K562 (cell line): ENCODE results near the gene ZNF699. TPM values are rescaled to one million over a fixed set of nuclear protein-coding genes. Genes with fewer than 3 reads are reported as not detected.

Experiments
- ATAC-seq: fragments of 200-7000 bp; cut with Tn5 transposase; 3 replicates; pipeline ENCODE4 v1.9.1; 2020; ENCODE audit warnings: moderate library complexity
- BruUV-seq: library from RNA; stranded (reverse); fragments of 400-500 nt; replicated peaks from 2 replicates; lab custom pipeline; 2021; lab: Mats Ljungman, UMichigan
- CTCF ChIA-PET: fragments of 300-600 bp; formaldehyde crosslinking; extraction: SDS; loops from one replicate; lab custom pipeline; 2021; ENCODE audit warnings: low intra/inter-chr PET ratio; lab: Yijun Ruan, JAX
- POLR2A ChIA-PET: fragments of 300-600, 350-650 bp; sonication (Branson Sonifier 250); formaldehyde crosslinking; extraction: SDS; loops from one replicate; lab custom pipeline; 2021; ENCODE audit warnings: antibody characterized with exemption, inconsistent platforms; lab: Yijun Ruan, JAX
- DNase-seq, 4 experiments: peaks; one replicate each; pipeline versions ENCODE4 v3.0.0 to v3.0.0-alpha.2; 2011 to 2018; ENCODE audit warnings: low spot score in 3 of 4, mixed read lengths in 3 of 4; ENCODE audit errors: extremely low read depth in 1 of 4
- FAIRE-seq: peaks from 2 replicates; lab custom pipeline; 2011; peaks lifted over from hg19 to GRCh38; lab: Jason Lieb, UNC
- H2AFZ ChIP-seq: 2 replicates; pipeline ENCODE4 v1.6.0; 2011; ENCODE audit warnings: low read depth, low read length, control low read depth, inconsistent platforms
- H3K27ac ChIP-seq: fragments of 200-600 bp; 3 replicates; pipeline ENCODE4 v1.8.0; 2011; ENCODE audit warnings: low read depth, mild to moderate bottlenecking, control low read depth, inconsistent platforms, low read length, moderate library complexity, mixed read lengths; ENCODE audit errors: extremely low read depth
- H3K27me3 ChIP-seq, 2 experiments: fragments of 300-600 bp in 1 of 2; 2 replicates in 1 of 2; 3 replicates in 1 of 2; pipeline versions ENCODE4 v1.6.0 to v1.8.0; 2011; ENCODE audit warnings: inconsistent platforms in 2 of 2, low read length in 2 of 2, mild to moderate bottlenecking in 1 of 2, mixed read lengths in 1 of 2, moderate library complexity in 1 of 2; ENCODE audit not compliant: control insufficient read depth in 2 of 2, insufficient read depth in 2 of 2
- H3K36me3 ChIP-seq: fragments of 300-600 bp; 3 replicates; pipeline ENCODE4 v1.8.0; 2011; ENCODE audit warnings: mild to moderate bottlenecking, low read length, inconsistent platforms; ENCODE audit not compliant: control insufficient read depth, insufficient read depth
- H3K4me1 ChIP-seq, 2 experiments: fragments of 200-600 bp in 1 of 2; replicated peaks in 1 of 2; 2 replicates in 1 of 2; 3 replicates in 1 of 2; pipeline versions ENCODE4 v1.5.1 to v1.8.0; 2011; ENCODE audit warnings: inconsistent platforms in 2 of 2, low read length in 2 of 2, mild to moderate bottlenecking in 1 of 2, mixed read lengths in 1 of 2, moderate library complexity in 1 of 2; ENCODE audit not compliant: control insufficient read depth in 2 of 2, insufficient read depth in 2 of 2
- H3K4me2 ChIP-seq: 2 replicates; pipeline ENCODE4 v1.6.1; 2011; ENCODE audit warnings: low read length, control low read depth, inconsistent platforms, mixed read lengths; ENCODE audit not compliant: insufficient read depth
- H3K4me3 ChIP-seq: fragments of 200-600 bp; sonication (generic), shearing (Covaris generic); 2 replicates; pipeline ENCODE4 v1.5.1; 2016; ENCODE audit warnings: control low read depth, inconsistent platforms
- H3K79me2 ChIP-seq: fragments of 200-600 bp; 3 replicates; pipeline ENCODE4 v1.8.0; 2011; ENCODE audit warnings: low read length, inconsistent platforms; ENCODE audit not compliant: control insufficient read depth, insufficient read depth
- H3K9ac ChIP-seq, 2 experiments: 2 replicates each; pipeline versions ENCODE4 v1.6.0 to v1.6.1; 2011; ENCODE audit warnings: low read depth in 2 of 2, low read length in 2 of 2, control low read depth in 1 of 2, inconsistent platforms in 1 of 2, mild to moderate bottlenecking in 1 of 2, mixed read lengths in 1 of 2; ENCODE audit not compliant: insufficient read depth in 1 of 2
- H3K9me1 ChIP-seq: one replicate; pipeline ENCODE4 v1.6.0; 2011; ENCODE audit warnings: inconsistent platforms, mild to moderate bottlenecking, low read length, moderate library complexity; ENCODE audit not compliant: control insufficient read depth, insufficient read depth
- H3K9me3 ChIP-seq: replicated peaks from 2 replicates; pipeline ENCODE4 v1.5.1; 2011; ENCODE audit warnings: low read depth, low read length, inconsistent platforms; ENCODE audit not compliant: control insufficient read depth, insufficient read depth
- H4K20me1 ChIP-seq: replicated peaks from 2 replicates; pipeline ENCODE4 v1.6.1; 2011; ENCODE audit warnings: low read length, inconsistent platforms, mixed read lengths; ENCODE audit not compliant: control insufficient read depth, insufficient read depth
- ESRRB ChIP-seq: fragments of 250-450 bp; sonication (Bioruptor Pico); IDR thresholded peaks from 2 replicates; pipeline ENCODE4 v1.5.0; 2020; ENCODE audit warnings: mild to moderate bottlenecking, moderate library complexity, borderline replicate concordance
- MAFK ChIP-seq: IDR thresholded peaks from 2 replicates; pipeline ENCODE4 v1.6.1; 2011; ENCODE audit warnings: low read length, improper control_type of control experiment
- MLX ChIP-seq, 2 experiments: fragments of 450-650 bp in 1 of 2; sonication (generic) in 1 of 2; formaldehyde crosslinking; conservative IDR thresholded peaks; 2 replicates each; pipeline versions ENCODE4 v1.4.0 to v1.8.1; 2020 to 2022; ENCODE audit warnings: mild to moderate bottlenecking in 1 of 2, missing genetic modification reagents in 1 of 2
- PCBP2 ChIP-seq: fragments of 200-400 bp; formaldehyde crosslinking; IDR thresholded peaks from 2 replicates; pipeline ENCODE4 v1.6.1; 2018; ENCODE audit warnings: low read length, low read depth, mild to moderate bottlenecking, moderate library complexity; ENCODE audit not compliant: poor library complexity, severe bottlenecking
- SP2 ChIP-seq: IDR thresholded peaks from 2 replicates; pipeline ENCODE4 v1.6.1; 2011; ENCODE audit warnings: mild to moderate bottlenecking, low read depth, low read length, moderate library complexity; ENCODE audit not compliant: poor library complexity, severe bottlenecking; ENCODE audit errors: extremely low read depth
- ZNF384 ChIP-seq: IDR thresholded peaks from 2 replicates; pipeline ENCODE4 v1.6.1; 2012; ENCODE audit warnings: low read depth, low read length, improper control_type of control experiment
- WGBS: fragments of 100-300 bp; shearing (Covaris generic); methylation state at CpG from one replicate; pipeline ENCODE4 v1.1.6; 2016; ENCODE audit warnings: low coverage, mixed read lengths; ENCODE audit not compliant: insufficient coverage; ENCODE audit errors: missing lambda C conversion rate; 5-methylcytosine and 5-hydroxymethylcytosine counted together
- in situ Hi-C: fragments of 300-500 bp; cut with MboI; formaldehyde crosslinking; loops from 4 replicates; pipeline ENCODE4 v1.15.0; 2018; ENCODE audit warnings: inconsistent platforms, mixed read lengths
- intact Hi-C: fragments of 100-400 bp; cut with micrococcal nuclease; formaldehyde crosslinking; loops from 2 replicates; pipeline ENCODE4 v1.14.2; 2022
- polyA plus RNA-seq, 8 experiments: library from polyadenylated mRNA; depleted of rRNA in 4 of 8; stranded (reverse) in 5 of 8; unstranded in 3 of 8; fragments of >200 nt; fragmentation: Nextera tagmentation in 2 of 8; fragmentation: Illumina TruSeq in 1 of 8; extraction: Ambion mirVana in 2 of 8; extraction: Trizol in 1 of 8; gene quantifications; 2 replicates each; pipeline versions ENCODE4 v1.2.1 to v1.2.3, GENCODE V29; 2011 to 2014; ENCODE audit warnings: inconsistent platforms in 1 of 8, missing spikeins in 1 of 8
- total RNA-seq, 7 experiments: library from RNA; depleted of rRNA in 6 of 7; stranded (reverse); fragments of >200 nt in 6 of 7; fragmentation: Illumina TruSeq in 2 of 7; extraction: Trizol in 2 of 7; gene quantifications; 2 replicates each; pipeline versions ENCODE4 v1.2.1 to v1.2.3, GENCODE V29; 2011 to 2021; ENCODE audit warnings: low replicate concordance in 1 of 7
- TF ChIP-seq, protein P1 (sequence below): fragments of 250-450 bp; sonication (Bioruptor Pico); IDR thresholded peaks from 2 replicates; pipeline ENCODE4 v1.8.0; 2022; ENCODE audit warnings: inconsistent platforms, mild to moderate bottlenecking, moderate library complexity, borderline replicate concordance
- TF ChIP-seq, protein P2 (sequence below), 2 experiments: fragments of 450-650 bp in 1 of 2; IDR thresholded peaks; 2 replicates each; pipeline ENCODE4 v1.6.1; 2011 to 2017; ENCODE audit warnings: low read depth in 2 of 2, antibody characterized with exemption in 1 of 2, borderline replicate concordance in 1 of 2, low read length in 1 of 2, mild to moderate bottlenecking in 1 of 2, mixed read lengths in 1 of 2; ENCODE audit not compliant: control insufficient read depth in 1 of 2

Gene ZNF699
- total and polyA plus RNA-seq, 9 of the 15 experiments (the other 6 are each of a cell fraction or from before 2014, with no cell fraction given): 0.08 to 4.1 (median 3.1) TPM

DNA sequence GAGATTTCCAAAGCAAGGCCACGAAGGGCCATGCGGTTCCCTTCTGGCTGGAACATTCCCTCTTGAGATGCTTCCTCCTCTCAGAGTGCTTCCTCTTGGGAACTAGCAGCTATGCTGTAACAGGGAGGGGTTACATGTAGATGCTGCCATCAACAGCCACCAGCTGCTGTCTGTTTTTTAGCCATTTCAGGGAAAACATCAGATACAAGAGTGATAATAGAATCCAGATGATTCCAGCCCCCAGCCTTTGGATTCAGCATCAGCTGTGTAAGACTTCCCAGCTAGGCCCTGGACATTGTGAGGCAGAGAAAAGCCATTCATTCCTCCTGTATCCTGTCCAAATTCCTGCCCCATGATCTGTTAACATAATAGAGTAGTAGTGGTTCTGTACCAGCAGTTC lies 45.0 kb upstream of the ZNF699 start:
- Histone ChIP-seq H3K9me3 (no peaks in the 10 kb centered on the region), H3K4me3 (no peak overlapping the region), H4K20me1 (no peaks in the 10 kb centered on the region), H3K9ac (no peak overlapping the region), H3K9me1 (no peaks in the 10 kb centered on the region), H3K27me3 (no peaks in the 10 kb centered on the region), H2AFZ (no peak overlapping the region), H3K27ac (no peak overlapping the region), H3K4me1 (no peaks in the 10 kb centered on the region), H3K4me2 (no peak overlapping the region), H3K79me2 (no peaks in the 10 kb centered on the region), H3K36me3 (no peaks in the 10 kb centered on the region)
- POLR2A ChIA-PET: interaction anchor here (0.7 kb wide), 1 partner anchor 100 kb away, joined by 3 read pairs; no protein-coding TSS in a partner anchor
- DNase-seq: no peak
- BruUV-seq: no TSS peak
- ATAC-seq: no peak
- in situ Hi-C loops: no loop called here
- CTCF ChIA-PET: no interaction called here
- intact Hi-C loops: no loop called here
- FAIRE-seq: no peak
- WGBS: no CpG with 5 or more reads among the region's 2 CpGs
- TF ChIP-seq ESRRB (CRISPR knock-in tag) (no peak), ZNF384 (no peak), SP2 (no peak), PCBP2 (no peak), MAFK (no peak), MLX (CRISPR knock-in tag; conservative IDR thresholded peaks at IDR 0.05) (no peak)
- TF ChIP-seq, protein P1, sequence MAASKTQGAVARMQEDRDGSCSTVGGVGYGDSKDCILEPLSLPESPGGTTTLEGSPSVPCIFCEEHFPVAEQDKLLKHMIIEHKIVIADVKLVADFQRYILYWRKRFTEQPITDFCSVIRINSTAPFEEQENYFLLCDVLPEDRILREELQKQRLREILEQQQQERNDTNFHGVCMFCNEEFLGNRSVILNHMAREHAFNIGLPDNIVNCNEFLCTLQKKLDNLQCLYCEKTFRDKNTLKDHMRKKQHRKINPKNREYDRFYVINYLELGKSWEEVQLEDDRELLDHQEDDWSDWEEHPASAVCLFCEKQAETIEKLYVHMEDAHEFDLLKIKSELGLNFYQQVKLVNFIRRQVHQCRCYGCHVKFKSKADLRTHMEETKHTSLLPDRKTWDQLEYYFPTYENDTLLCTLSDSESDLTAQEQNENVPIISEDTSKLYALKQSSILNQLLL (CRISPR knock-in tag): no peak
- TF ChIP-seq, protein P2, sequence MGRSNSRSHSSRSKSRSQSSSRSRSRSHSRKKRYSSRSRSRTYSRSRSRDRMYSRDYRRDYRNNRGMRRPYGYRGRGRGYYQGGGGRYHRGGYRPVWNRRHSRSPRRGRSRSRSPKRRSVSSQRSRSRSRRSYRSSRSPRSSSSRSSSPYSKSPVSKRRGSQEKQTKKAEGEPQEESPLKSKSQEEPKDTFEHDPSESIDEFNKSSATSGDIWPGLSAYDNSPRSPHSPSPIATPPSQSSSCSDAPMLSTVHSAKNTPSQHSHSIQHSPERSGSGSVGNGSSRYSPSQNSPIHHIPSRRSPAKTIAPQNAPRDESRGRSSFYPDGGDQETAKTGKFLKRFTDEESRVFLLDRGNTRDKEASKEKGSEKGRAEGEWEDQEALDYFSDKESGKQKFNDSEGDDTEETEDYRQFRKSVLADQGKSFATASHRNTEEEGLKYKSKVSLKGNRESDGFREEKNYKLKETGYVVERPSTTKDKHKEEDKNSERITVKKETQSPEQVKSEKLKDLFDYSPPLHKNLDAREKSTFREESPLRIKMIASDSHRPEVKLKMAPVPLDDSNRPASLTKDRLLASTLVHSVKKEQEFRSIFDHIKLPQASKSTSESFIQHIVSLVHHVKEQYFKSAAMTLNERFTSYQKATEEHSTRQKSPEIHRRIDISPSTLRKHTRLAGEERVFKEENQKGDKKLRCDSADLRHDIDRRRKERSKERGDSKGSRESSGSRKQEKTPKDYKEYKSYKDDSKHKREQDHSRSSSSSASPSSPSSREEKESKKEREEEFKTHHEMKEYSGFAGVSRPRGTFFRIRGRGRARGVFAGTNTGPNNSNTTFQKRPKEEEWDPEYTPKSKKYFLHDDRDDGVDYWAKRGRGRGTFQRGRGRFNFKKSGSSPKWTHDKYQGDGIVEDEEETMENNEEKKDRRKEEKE (IDR thresholded peaks at IDR 0.05; ENCODE audit: borderline replicate concordance in 1 of 2, control insufficient read depth in 1 of 2, low read depth in 2 of 2, low read length in 1 of 2): no peak
